Frontal cortex (tissue), 4 donors: ENCODE data around the gene CDRT15. TPM values are rescaled to one million over a fixed set of nuclear protein-coding genes. Genes with fewer than 3 reads are reported as not detected.
"Not testable (repeated sequence)": the region's sequence is repeated elsewhere in the genome, so short reads cannot be mapped to it uniquely, and the experiment has no call there.

Experiments
- DNase-seq, 2 donors: peaks; one replicate each; pipeline ENCODE4 v3.0.0; 2012; ENCODE audit warnings: low spot score in 2 of 2
- FAIRE-seq: peaks from 2 replicates; lab custom pipeline; 2012; peaks lifted over from hg19 to GRCh38; lab: Jason Lieb, UNC
- total RNA-seq: library from RNA; depleted of rRNA; stranded (reverse); fragments of >200 nt; gene quantifications from one replicate; pipeline ENCODE4 v1.2.3, GENCODE V29; 2014
- donor health status: control.
- donor health status: control.
- donor health status: control.

Gene CDRT15
- not detected for total RNA-seq

DNA sequence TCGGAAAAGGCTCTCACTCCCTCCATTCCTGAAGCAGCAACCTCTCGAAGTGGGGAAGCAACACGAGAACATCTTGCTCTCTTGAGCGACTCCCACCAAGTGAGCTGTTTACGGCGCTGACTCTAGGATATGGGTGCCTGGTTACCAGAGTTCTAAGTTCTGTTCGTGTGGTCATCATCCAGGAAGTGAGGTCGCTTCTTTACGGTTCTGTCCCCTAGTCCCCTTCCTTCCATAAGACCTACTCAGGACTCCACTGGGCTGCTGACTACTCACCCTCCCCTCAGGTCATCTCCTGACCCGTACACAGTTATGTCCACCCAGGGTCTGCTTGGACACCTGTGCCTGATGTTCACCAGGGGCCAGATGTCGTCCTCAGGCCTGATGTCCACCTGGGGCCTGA is at the start of gene CDRT15:
Gene CDRT15 (minus strand): TSS at position 101 of the 400 bp plus-strand sequence. CDS start 29 bp downstream, at position 72.
- FAIRE-seq, DNase-seq: not testable (repeated sequence)

DNA sequence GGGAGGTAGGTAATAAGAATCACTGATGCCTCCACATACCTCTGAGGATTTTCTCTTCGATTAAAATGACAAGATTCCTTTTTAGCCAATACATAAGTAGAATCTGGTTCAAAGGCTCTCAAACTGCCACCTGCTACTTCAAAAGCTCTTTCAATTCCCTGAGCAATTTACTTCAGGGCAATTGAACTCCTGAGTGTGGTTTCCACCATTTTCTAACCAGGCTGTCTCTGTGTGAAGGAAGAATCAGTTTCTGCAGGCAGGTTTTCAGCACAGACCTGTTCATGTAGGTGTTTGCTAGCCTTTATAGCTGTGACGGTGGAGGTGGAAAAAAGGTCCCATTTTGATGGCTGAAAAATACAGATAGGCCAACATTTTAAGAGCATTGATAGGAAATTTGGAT is 46.1 kb upstream of the CDRT15 start:
- no peak for DNase-seq
- no peak for FAIRE-seq

DNA sequence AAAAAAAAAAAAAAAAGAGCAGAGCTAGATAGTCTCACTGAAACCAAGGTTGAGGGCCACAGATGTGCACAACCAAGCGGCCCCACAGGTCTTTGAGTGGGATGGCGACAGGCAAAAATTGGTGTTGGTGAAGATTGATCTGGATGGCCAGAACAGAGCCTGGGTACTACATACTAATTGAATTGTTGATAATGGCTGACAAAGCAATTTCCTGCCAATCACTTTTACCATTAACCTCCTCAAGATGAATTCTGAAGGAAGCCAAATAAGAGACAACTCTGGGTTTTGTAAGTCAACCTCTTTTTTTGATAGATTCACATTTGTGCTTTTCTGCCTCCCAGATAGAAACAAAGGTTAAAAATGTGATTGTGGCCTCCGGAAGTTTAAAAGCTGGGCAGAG is 44.9 kb upstream of the CDRT15 start:
- FAIRE-seq (no peak), DNase-seq (no peak)

DNA sequence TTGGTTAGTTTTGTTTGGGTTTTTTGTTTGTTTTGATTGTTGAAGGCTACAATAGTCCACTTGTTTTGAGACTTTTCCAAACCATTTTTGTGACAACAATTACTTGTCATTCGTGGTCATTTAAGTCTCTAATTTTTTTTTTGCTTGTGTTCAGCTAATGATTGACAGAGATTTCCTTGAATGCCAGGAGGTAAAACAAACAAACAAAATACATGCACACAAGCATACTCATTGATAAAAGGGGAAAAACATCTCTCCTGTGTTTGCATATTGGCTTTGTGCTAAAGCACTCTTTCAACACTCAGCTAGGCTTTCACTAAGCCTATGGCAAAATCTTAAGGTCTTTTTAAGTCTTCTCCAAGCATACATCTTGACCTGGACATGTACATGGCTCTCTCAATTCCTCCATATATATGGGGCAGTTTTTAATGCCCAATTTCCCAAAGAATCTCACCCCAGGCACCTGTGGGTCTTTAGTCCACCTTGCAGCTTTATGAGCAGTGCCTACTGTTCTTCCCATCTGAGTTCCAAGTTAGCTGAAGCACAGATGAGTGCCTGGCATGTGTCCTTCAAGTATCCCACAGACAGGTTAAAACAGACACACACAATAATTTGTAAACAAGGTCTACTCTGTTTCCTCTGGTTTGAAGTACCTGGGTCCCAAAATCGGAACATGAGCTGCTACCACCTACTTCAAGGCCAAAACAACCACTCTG is 40.0 kb upstream of the CDRT15 start:
- DNase-seq (no peak), FAIRE-seq (no peak)

DNA sequence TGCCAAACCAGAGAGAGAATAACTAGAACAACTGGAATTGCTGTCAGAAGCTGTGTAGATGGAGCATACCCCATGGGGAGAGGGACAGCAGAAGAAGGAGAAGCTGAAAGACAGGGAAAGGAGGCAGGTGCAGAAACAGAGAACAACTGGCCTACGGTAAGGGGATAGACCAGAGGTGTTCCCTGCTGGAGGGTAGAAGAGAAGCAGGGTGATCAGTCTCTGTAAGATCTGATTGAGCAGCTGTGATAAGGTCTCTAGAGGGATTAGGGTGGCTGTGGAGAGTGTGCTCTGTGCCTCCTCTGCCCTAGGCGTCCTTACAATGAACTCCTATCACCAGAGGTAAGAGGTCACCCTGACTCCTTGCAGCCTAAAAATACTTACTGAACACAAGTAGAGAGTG is 33.8 kb upstream of the CDRT15 start:
- DNase-seq (no peak), FAIRE-seq (no peak)

DNA sequence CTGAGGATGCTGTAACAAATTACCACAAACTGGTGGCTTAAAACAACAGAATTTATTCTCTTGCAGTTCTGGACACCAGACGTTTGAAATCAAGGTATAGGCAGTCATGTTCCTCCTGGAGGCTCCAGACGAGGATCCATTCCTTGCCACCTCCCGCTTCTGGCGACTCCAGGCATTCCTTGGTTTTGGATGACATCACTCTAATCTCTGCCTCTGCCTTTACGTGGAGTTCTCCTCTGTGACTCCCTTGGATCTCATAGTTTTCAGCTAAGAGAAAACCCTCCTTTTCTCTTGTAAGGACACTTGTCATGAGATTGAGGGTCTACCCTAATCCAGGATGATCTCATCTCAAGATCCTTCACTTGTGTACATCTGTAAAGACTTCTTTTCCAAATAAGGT is 32.8 kb upstream of the CDRT15 start:
- no peak for FAIRE-seq
- no peak for DNase-seq

DNA sequence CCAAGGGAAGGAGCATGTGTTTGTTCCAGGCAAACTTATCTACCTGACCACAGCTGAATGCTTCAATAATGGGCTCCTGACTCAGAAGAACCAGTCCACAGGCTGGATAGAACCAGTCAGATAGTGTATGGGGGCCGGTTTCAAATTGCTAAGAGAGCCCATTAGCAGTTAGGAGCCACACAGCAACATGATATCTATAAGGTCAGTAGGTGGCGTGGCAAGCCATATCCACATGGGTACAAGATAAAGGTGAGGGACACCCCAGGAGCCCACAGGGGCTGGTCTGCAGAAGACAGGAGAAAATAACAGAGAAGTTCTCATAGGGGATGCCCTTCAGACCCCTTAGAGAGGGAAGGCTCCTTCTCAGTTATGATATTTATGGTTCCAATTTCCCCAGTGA is 31.6 kb upstream of the CDRT15 start:
- no peak for FAIRE-seq
- DNase-seq: no peak

DNA sequence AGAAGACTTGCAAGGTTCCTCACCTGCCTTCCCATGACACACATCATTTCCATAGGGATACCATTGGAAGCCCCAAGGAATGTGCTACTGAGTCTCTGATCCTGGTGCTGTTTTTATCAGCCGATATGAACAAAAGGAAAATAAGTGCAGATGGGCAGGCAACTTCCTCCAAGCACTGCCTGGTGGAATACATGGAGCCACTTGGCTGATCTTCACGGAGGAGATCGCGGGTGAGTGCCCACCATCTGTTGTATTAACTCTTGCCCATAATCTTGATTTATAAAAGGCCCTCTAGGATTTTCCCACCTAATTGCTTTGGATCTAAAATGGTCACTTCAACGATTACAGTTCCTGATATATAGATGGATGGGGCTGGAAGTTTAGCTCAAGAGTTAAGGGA is 24.7 kb upstream of the CDRT15 start:
- FAIRE-seq (no peak), DNase-seq (no peak)

DNA sequence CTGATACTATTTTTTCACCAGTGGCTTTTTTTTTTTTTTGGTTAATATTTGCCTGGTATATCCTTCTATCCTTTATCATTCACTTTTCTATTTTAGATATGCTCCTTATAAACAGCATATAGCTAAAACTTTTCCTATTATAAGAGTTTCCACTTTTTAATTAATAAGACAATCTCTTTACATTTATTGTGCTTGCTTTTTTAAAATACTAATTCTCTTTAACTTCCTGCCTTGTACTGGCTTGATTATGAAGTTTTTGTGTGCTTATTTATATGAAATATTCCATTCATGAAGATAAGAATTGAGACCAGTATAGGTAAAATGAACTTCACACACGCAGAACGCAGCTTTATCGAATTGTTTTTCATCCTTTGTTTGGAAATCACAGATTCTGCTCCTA is 9.0 kb upstream of the CDRT15 start:
- no peak for FAIRE-seq
- no peak for DNase-seq

DNA sequence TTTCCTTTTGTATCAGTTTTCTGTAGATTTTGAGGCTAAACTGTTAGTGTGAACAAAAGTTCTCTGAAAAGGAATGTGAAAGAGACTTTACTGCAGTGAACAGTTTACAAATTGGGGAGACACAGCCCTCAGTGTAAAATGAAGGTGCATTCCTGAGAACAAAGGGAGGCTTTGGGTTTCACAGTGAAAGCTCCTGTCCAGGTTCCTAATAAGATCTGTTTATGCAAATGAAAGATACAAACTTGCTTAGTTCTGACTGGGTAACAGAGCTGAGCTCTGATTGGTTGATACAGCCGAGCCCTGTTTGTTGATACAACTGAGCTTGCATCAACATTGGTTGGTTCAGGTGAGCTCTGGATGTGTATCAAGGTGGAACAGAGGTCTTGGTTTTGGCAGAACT is 8.3 kb upstream of the CDRT15 start:
- DNase-seq (no peak), FAIRE-seq (no peak)

DNA sequence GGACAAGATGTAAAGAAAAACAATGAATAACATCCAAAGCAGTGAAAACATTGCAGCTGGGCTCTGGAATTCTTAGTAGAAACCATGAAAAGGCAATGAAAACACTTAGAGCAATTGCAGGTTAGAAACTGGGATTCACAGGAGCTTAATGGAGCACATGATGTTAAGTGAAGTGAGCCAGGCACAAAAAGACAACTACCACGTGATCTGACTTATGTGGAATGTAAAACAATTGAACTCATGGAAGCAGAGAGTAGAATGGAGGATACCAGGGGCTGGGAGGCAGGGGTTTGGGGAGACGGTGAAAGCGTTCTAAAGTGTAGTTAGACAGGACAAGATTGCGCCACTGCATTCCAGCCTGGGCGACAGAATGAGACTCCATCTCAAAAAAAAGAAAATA is 2.6 kb upstream of the CDRT15 start:
- DNase-seq, FAIRE-seq: not testable (repeated sequence)

DNA sequence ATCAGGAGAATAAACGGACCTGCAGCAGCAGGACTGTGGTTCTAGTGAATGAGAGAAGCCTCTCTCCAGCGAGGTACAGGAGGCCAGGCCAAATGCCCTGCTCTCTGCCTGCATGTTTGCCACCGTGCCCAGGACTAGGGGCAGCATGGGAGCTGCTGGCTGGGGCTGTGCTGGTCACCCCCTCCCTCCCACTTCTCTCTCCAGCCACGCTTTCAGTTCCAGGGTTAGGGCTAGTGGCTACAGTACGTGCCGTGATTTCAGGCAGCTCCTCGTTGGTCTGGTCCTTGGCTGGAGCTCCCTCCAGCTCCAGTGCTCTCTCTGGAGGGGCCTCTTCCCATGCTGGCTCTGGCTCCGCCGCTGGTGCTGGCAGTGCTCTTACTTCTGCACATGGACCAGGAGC is 630 bp downstream of the CDRT15 start:
- FAIRE-seq, DNase-seq: not testable (repeated sequence)

DNA sequence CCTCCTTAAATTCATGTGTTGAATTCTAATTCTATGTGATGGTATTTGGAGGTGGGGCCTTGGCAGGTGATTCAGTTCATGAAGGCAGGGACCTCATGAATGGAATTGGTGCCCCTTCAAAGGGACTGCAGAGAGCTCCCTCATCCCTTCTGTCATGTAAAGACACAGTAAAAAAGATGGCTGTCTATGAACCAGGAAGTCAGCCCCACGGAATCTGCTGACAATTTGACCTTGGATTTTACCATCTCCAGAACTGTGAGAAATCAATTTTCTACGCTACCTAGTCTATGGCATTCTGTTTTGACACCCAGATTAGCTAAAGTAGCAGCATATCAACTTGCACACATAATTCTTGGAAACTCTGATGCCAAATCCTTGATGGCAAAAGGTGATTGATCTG is 1.6 kb downstream of the CDRT15 start:
- not testable (repeated sequence) for FAIRE-seq, DNase-seq

DNA sequence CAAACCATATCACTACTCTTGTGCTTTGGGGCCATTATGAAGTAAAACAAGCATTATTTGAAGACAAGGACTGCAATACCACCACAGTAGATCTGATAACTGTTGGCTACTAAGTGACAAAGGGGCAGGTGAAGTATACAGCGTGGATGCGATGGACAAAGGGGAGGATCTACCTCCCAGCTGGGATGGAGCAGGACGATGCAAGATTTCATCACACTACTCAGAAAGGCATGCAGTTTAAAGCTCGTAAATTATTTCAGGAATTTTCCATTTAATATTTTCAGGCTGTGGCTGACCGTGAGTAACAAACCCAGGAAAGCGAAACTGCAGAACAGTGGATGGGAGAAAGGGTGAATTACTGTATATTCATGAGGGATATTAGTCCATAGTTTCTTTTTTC is 5.5 kb downstream of the CDRT15 start:
- FAIRE-seq, DNase-seq: not testable (repeated sequence)

DNA sequence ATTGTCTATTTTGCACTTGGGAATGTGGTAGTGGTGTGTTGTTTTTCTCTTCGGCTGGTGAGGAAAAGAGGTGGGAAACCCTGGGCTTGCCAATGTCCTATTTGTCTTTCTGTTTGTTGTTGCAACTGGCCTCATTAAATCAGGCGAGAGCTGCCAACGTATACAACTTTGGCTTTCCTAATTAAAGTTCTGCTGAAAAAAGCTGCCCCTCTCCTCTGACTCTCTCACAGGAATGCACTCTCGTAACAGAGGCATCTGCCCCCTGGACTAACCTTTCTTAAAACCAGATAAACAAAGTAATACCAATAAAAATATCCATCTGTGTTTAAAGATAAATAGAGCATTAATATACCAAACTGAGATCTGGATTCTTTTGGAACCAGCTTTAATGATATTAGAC is 7.8 kb downstream of the CDRT15 start:
- FAIRE-seq: no peak
- no peak for DNase-seq

DNA sequence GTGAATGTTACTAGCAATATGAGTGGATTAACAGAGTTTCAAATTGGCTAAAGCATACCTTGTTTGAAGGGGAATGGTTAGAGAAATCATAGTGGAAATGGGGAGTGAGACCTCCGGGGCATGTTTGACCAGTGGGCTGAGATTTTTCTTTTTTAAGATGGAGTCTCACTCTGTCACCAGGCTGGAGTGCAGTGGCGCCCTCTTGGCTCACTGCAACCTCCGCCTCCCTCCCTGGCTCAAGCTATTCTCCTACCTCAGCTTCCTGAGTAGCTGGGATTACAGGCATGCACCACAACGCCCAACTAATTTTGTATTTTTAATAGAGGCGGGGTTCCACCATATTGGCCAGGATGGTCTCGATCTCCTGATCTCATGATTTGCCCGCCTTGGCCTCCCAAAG is 9.6 kb downstream of the CDRT15 start:
- no peak for DNase-seq
- FAIRE-seq: no peak

DNA sequence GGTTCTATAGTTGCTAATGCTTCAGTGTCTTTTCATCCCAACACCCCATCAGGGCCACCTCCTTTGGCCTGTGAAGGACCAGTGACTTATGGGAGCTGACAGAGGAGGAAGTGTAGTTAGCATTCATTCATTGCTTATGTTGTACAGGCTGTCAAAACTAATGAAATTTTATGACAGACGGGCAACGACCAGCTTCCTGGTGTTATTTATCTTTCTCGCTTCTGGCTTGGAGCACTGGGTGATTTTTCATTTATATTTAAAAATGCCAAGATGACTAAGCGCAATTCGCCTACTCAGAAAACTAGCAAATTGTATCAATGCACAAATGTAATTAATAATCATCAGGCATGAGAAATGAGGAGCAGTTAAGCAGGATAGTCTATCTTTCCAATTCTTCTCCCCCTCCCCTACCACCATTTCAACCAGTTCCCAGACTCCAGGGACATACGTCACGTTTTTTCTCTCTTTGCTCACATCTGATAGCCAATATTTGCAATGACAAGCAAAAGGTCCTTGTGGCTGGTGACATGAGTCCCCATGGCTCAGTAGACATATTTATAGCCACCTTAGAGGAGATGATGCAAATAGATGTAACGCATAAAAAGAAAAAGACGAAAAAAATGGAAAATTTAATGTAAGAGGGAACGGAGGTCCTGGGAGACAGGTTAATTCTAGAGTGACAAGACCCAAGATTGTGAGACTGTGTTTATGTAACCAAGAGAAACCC is 11.2 kb downstream of the CDRT15 start:
- FAIRE-seq (no peak), DNase-seq (no peak)

DNA sequence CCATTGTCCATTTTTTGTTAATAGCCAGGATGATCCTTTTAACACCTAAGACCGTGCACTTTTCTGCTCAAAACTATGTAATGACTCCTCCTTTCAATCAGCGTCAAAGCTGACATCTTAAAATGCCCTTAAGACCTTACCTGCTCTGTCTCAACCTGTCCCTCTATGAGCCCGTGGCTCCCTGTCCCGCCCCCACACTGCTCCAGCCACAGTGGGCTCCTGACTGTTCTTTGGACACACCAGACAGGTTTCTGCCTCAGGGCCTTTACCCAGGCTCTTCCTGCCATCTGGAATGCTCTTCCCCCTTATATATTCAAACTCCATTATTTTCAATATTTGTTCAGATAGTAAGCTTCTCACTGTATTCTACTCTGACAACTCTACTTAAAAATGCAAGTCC is 14.1 kb downstream of the CDRT15 start:
- DNase-seq (no peak), FAIRE-seq (no peak)

DNA sequence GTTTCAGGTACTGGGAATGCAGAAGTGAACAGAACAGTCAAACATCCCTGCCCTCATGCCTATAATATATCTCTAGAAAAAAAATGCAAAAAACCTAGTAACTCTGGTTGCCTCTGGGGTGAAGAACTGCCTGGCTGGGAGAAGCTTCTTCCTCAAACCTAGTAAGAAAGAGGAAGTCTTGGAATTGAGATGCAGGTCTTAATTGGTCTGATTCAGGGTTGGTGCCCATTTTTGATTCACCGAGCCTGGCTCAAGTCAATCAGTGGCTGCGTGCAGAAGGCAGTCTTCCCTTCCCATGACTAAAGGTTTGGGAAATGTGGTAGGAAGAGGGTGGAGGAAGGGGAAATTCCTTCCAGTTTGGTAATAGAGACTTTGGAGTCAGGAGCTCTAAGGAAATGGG is 22.4 kb downstream of the CDRT15 start:
- DNase-seq (no peak), FAIRE-seq (no peak)

DNA sequence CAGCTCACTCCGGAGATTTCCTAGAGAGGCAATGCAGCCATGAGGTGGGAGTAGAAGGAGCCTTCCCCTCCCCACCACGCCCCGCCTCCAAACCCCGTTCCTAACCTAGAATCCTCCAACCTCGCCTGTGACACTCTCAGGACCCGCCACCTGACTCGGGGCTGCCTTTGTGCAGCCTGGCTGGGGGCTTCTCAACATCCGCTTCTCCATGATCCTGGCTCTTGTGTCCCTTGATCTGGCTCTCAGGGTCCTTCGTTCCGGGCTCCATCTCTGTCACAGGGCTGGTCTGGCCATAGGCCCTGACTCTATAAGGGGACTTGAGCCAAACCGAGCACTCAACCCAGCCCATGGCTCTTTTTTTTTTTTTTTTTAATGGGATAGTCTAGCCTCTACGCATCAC is 24.3 kb downstream of the CDRT15 start:
- DNase-seq (no peak), FAIRE-seq (no peak)

DNA sequence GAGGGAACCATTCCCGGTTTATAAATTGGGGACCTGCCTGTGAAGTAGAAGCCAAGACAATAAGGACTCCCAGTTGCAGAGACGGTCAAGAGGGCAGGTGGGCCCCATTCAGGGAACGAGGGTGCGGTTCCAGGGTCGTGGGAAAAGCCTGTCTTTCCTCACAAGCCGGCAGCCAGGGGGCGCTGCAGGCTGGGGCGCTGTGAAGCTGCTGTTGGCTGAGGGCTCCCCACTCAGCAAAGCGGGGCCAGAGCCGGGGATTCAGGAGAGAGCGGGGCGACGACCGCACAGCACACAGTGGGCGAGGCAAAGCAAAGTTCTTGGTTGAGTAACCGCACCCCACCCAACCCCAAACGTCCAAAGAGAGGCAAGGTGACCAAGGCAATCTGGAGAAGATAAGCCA is 24.9 kb downstream of the CDRT15 start:
- DNase-seq (no peak), FAIRE-seq (no peak)

DNA sequence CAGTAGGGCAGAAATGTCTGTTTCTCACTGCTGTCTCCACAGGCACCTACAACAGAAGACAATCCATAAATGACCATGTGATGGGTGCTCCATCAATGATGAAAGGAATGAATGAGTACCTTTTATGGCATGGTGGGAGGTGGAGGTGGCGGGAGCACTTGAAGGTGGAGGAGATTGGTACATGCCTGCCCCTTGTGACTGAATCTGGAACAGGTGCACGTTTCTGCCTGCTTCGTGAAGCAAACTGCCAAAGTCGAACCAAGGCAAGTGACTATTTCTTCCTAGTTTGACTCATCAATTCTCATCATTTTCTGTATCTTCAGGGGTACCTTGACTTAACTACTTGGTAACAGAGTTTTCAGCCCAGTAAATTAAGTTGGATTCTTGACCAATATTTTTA is 25.4 kb downstream of the CDRT15 start:
- DNase-seq (no peak), FAIRE-seq (no peak)
